Peyer's patch (tissue), 4 donors: ENCODE data around the gene KCNH6. TPM values are rescaled to one million over a fixed set of nuclear protein-coding genes. Genes with fewer than 3 reads are reported as not detected.

ENCODE experiments used
- DNase-seq, 3 donors: peaks; one replicate each; pipeline ENCODE4 v3.0.0-alpha.2; 2017 to 2019
- H3K27ac ChIP-seq, 4 donors: fragments of 200-600 bp; sonication (generic); one replicate each; pipeline ENCODE4 v1.5.1; 2016 to 2019
- H3K27me3 ChIP-seq, 2 donors: fragments of 200-600 bp; sonication (generic); one replicate each; pipeline ENCODE4 v1.5.1; 2019
- H3K36me3 ChIP-seq, 3 donors: fragments of 200-600 bp; sonication (generic); one replicate each; pipeline ENCODE4 v1.5.1; 2016 to 2019
- H3K4me1 ChIP-seq, 4 donors: fragments of 200-600 bp; sonication (generic); one replicate each; pipeline ENCODE4 v1.5.1; 2016 to 2019
- H3K4me3 ChIP-seq, 4 donors: fragments of 200-600 bp; sonication (generic); 1 replicate in 3 of 4; 2 replicates in 1 of 4; pipeline ENCODE4 v1.5.1; 2016 to 2019; ENCODE audit warnings: mild to moderate bottlenecking in 1 of 4
- H3K9me3 ChIP-seq, 4 donors: fragments of 200-600 bp; sonication (generic); one replicate each; pipeline ENCODE4 v1.5.1; 2016 to 2019; ENCODE audit warnings: mild to moderate bottlenecking in 1 of 4
- POLR2A ChIP-seq, 2 donors: fragments of 450-650 bp; IDR thresholded peaks; one replicate each; pipeline ENCODE4 v1.5.1; 2017; ENCODE audit warnings: antibody characterized with exemption in 2 of 2, mild to moderate bottlenecking in 2 of 2, moderate library complexity in 2 of 2
- total RNA-seq, 4 donors: library from RNA; depleted of rRNA; stranded (reverse); fragments of >200 nt; gene quantifications; one replicate each; pipeline ENCODE4 v1.1.0, GENCODE V29; 2016
- TF ChIP-seq, protein P1 (sequence below), 6 experiments: fragments of 450-650 bp in 4 of 6; fragments of 200-600 bp in 2 of 6; sonication (generic) in 1 of 6; IDR thresholded peaks; one replicate each; pipeline ENCODE4 v1.5.1; 2017 to 2019; ENCODE audit warnings: antibody characterized with exemption in 6 of 6, mild to moderate bottlenecking in 3 of 6, moderate library complexity in 1 of 6

The KCNH6 gene
- total RNA-seq, 4 donors from 2014 or later: 3.3 to 78.6 (median 26.7) TPM

DNA sequence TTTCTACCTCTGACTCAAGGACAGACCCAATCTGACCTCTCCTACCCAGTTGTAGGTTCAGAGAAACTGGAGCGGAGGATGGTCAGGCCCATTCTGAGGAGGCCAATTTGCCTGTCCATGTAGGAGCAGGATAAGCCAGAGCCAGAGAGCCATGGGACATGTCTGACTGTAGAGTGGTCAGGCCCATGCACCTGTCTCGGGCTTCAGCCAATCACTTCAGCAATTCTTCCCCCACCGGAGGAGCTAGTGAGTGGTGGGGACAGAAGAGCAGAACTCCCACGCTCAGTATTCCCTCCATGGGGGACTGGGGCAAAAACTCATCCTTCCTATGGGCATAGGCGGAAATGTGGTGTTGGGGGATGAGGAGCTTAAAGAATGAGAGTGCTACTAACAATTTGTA lies 41.4 kb downstream of the KCNH6 start:
- TF ChIP-seq, protein P1, sequence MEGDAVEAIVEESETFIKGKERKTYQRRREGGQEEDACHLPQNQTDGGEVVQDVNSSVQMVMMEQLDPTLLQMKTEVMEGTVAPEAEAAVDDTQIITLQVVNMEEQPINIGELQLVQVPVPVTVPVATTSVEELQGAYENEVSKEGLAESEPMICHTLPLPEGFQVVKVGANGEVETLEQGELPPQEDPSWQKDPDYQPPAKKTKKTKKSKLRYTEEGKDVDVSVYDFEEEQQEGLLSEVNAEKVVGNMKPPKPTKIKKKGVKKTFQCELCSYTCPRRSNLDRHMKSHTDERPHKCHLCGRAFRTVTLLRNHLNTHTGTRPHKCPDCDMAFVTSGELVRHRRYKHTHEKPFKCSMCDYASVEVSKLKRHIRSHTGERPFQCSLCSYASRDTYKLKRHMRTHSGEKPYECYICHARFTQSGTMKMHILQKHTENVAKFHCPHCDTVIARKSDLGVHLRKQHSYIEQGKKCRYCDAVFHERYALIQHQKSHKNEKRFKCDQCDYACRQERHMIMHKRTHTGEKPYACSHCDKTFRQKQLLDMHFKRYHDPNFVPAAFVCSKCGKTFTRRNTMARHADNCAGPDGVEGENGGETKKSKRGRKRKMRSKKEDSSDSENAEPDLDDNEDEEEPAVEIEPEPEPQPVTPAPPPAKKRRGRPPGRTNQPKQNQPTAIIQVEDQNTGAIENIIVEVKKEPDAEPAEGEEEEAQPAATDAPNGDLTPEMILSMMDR (IDR thresholded peaks at IDR 0.05): no peak
- no peak for TF ChIP-seq POLR2A (IDR thresholded peaks at IDR 0.05)
- no peak overlapping the region for H3K4me3 ChIP-seq
- peaks cover 0 to 3% (median 0%) of the 10 kb centered on the region in 3 donors for H3K36me3 ChIP-seq
- no peak overlapping the region for H3K27ac ChIP-seq
- no peak for DNase-seq
- no peaks in the 10 kb centered on the region for H3K27me3 ChIP-seq
- H3K4me1 ChIP-seq: no peaks in the 10 kb centered on the region
- no peaks in the 10 kb centered on the region for H3K9me3 ChIP-seq

DNA sequence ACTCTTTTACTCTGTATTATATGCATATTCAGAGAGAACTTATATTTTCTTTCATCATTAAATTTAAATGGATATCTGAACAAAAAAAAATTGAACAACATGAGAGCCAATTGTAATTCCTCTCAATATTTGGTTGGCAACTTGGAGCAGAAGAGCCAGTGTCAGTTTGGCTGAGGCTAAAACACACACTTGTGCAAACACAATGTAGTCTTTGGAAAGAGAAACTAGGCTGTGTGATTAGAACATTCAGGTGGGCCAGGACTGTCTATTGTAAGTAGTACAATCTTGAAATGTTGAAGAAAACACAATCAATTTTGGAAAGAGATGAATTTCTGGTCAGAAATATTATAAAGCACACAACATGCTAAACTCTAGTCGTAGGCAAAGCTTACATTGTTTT lies 44.1 kb downstream of the KCNH6 start:
- no peak overlapping the region for H3K4me3 ChIP-seq
- DNase-seq: no peak
- no peaks in the 10 kb centered on the region for H3K27me3 ChIP-seq
- no peaks in the 10 kb centered on the region for H3K4me1 ChIP-seq
- TF ChIP-seq, protein P1 (IDR thresholded peaks at IDR 0.05): no peak
- no peak for TF ChIP-seq POLR2A (IDR thresholded peaks at IDR 0.05)
- no peaks in the 10 kb centered on the region for H3K9me3 ChIP-seq
- H3K27ac ChIP-seq: no peak overlapping the region
- peaks cover 0 to 7% (median 0%) of the 10 kb centered on the region in 3 donors for H3K36me3 ChIP-seq

DNA sequence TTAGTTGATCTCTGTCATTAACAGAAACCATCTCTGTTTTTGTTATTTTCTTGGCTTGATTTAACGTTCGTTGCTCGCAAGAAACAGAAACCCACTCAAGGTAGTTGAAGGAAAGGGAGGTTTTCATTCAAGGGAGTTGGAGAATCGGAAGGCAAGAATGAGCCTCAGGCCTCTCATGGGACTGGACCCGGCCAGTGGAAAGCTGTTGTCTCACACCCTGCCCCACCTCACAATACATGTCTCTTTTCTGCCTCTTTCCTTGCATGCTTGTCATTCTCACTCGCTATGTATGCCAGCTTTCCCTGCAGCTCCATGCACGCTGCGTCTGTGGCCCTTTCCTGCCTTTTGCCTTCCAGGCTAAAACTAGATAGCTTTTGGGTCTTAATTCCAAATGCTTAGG lies 45.4 kb downstream of the KCNH6 start:
- Histone ChIP-seq H3K4me1 (no peaks in the 10 kb centered on the region), H3K36me3 (peaks cover 0 to 7% (median 0%) of the 10 kb centered on the region in 3 donors), H3K27me3 (no peaks in the 10 kb centered on the region)

DNA sequence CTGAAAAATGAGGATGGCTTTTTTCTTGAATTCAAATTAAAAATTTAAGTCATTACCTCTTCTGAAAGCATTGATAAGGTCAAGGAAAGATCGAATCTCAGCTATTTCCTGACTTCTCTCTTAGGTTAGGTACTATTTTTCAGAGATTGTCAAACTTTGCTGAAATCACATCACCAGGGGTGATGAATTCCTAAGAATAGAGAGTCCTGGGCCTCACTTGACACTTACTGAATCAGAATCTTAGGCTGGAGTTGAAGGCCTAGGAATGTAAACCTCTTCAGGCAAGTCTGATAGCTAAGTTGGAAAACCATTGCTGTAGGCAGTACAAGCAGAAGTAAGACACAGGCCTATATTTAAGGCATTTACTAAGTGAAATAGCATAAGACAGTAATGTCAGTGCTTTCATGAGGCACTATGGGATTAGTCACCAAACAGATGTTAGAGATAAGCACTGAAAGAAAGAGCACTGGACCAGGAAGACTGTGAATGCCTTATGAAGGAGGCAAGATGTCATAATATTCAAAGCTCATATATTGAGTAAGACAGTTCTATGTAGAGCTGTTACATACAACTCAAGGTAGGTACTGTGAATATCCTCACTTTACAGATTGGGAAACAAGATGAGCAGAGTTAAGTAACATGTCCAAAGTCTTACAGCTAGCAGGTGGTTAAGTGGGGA lies 48.6 kb downstream of the KCNH6 start:
- Histone ChIP-seq H3K36me3 (peaks cover 0 to 7% (median 0%) of the 10 kb centered on the region in 3 donors), H3K27me3 (no peaks in the 10 kb centered on the region), H3K4me1 (no peaks in the 10 kb centered on the region), H3K27ac (no peak overlapping the region), H3K4me3 (no peak overlapping the region), H3K9me3 (no peaks in the 10 kb centered on the region)
- no peak for DNase-seq
- TF ChIP-seq POLR2A (IDR thresholded peaks at IDR 0.05): no peak
- TF ChIP-seq, protein P1 (IDR thresholded peaks at IDR 0.05): no peak

More for the DNA sequence above, 45.4 kb downstream of the KCNH6 start:
- no peak for DNase-seq
- Histone ChIP-seq H3K27ac (no peak overlapping the region), H3K4me3 (no peak overlapping the region), H3K9me3 (no peaks in the 10 kb centered on the region)
- TF ChIP-seq, protein P1 (IDR thresholded peaks at IDR 0.05): no peak
- no peak for TF ChIP-seq POLR2A (IDR thresholded peaks at IDR 0.05)

DNA sequence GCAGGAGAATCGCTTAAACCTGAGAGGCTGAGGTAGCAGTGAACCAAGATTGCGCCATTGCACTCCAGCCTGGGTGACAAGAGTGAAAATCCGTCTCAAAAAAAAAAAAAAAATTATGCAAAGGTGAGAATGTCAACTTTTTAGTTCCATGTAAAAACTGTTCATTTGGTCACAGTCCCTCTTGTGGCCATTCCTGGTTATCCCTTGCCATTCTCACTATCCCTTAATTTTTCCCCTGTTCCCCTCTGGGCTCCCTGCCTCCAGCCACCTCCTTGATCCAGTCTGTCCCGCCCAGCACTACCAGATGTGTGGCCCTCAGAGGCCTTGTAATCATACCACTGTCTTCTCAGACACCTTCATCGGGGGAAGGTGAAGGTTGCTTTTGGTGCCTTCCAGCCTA lies 50.5 kb downstream of the KCNH6 start:
- DNase-seq: no peak
- Histone ChIP-seq H3K4me1 (no peaks in the 10 kb centered on the region), H3K27me3 (no peaks in the 10 kb centered on the region), H3K36me3 (peaks cover 0 to 8% (median 0%) of the 10 kb centered on the region in 3 donors), H3K27ac (no peak overlapping the region), H3K9me3 (no peaks in the 10 kb centered on the region), H3K4me3 (no peak overlapping the region)
- TF ChIP-seq POLR2A (IDR thresholded peaks at IDR 0.05): no peak
- TF ChIP-seq, protein P1 (IDR thresholded peaks at IDR 0.05): peak in 3 of 6 experiments; percentile 16 to 36 (median 33)
